Rectal smooth muscle tissue (tissue), 1 donor: ENCODE results near the gene HCFC2.

ENCODE experiments used
- H3K27ac ChIP-seq: one replicate; pipeline ENCODE4 v1.7.0; 2013; ENCODE audit warnings: low read depth, low read length, inconsistent platforms
- H3K27me3 ChIP-seq: one replicate; pipeline ENCODE4 v1.7.0; 2013; ENCODE audit warnings: low read length; ENCODE audit not compliant: control insufficient read depth, insufficient read depth
- H3K36me3 ChIP-seq: one replicate; pipeline ENCODE4 v1.7.0; 2013; ENCODE audit warnings: low read length; ENCODE audit not compliant: control insufficient read depth, insufficient read depth
- H3K4me1 ChIP-seq: one replicate; pipeline ENCODE4 v1.7.0; 2013; ENCODE audit warnings: low read length; ENCODE audit not compliant: control insufficient read depth, insufficient read depth
- H3K4me3 ChIP-seq: one replicate; pipeline ENCODE4 v1.7.0; 2013; ENCODE audit warnings: low read length
- H3K9ac ChIP-seq: one replicate; pipeline ENCODE4 v1.7.0; 2013; ENCODE audit warnings: low read length

Gene HCFC2

GRCh38 chr12:104152685-104153241, 88.4 kb downstream of the HCFC2 start:
- no peaks in the 10 kb centered on the region for H3K4me1 ChIP-seq
- no peaks in the 10 kb centered on the region for H3K36me3 ChIP-seq
- H3K4me3 ChIP-seq, result no peak overlapping the region
- H3K9ac ChIP-seq, result no peak overlapping the region
- no peak overlapping the region for H3K27ac ChIP-seq
- no peaks in the 10 kb centered on the region for H3K27me3 ChIP-seq

GRCh38 chr12:104154286-104154685, 90.0 kb downstream of the HCFC2 start:
- Histone ChIP-seq H3K27ac (no peak overlapping the region), H3K36me3 (no peaks in the 10 kb centered on the region), H3K9ac (no peak overlapping the region), H3K27me3 (no peaks in the 10 kb centered on the region), H3K4me3 (no peak overlapping the region), H3K4me1 (no peaks in the 10 kb centered on the region)

- H3K27me3 ChIP-seq, result no peaks in the 10 kb centered on the region
- no peak overlapping the region for H3K4me3 ChIP-seq
- H3K9ac ChIP-seq, result no peak overlapping the region
- H3K27ac ChIP-seq, result no peak overlapping the region
- no peaks in the 10 kb centered on the region for H3K4me1 ChIP-seq
- H3K36me3 ChIP-seq, result no peaks in the 10 kb centered on the region
Observed at GRCh38 chr12:104154806-104155205, 90.5 kb downstream of the HCFC2 start.
